Measurements from ENCODE around the gene APAF1.

The APAF1 gene

GRCh38 chr12:98736352-98737321 is 91.5 kb downstream of the APAF1 start:
- H3K27me3 Mint-ChIP-seq, result peaks cover 10% of the 10 kb centered on the region
- H3K4me1 Mint-ChIP-seq, result peaks cover 15% of the 10 kb centered on the region
- no peak overlapping the region for H3K4me3 Mint-ChIP-seq
- peak overlapping the region in 1 of 2 donors; percentile 25 for H3K27ac Mint-ChIP-seq
- DNase-seq, result no peak
- no peak for ATAC-seq
- H3K9me3 Mint-ChIP-seq, result peaks cover 0 to 5% of the 10 kb centered on the region in 2 donors

DNA sequence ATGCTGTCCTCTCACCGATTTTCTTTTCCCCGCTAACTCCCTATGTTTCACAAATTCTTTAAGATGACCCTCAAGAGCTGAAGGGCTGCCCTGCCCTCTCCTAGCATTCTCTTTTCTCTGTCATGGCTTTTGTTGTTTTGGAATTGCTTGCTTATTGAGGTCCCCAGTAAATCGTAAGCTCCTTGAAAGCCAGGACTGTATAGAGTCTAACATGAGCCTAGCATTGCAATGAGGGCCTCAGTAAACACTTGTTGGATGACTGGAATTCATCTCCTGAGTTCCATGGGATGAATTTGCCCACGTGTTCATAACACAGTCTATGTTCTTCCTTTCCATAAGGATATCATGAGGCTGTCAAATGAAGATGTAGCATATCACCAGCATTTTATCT is 92.2 kb downstream of the APAF1 start:
- peaks cover 0 to 5% of the 10 kb centered on the region in 2 donors for H3K9me3 Mint-ChIP-seq
- peaks cover 21% of the 10 kb centered on the region for H3K4me1 Mint-ChIP-seq
- no peak overlapping the region for H3K27ac Mint-ChIP-seq
- H3K4me3 Mint-ChIP-seq, result no peak overlapping the region
- ATAC-seq (no peak), DNase-seq (no peak)
- H3K27me3 Mint-ChIP-seq, result peaks cover 17% of the 10 kb centered on the region

GRCh38 chr12:98738002-98738401 is 92.9 kb downstream of the APAF1 start:
- H3K4me3 Mint-ChIP-seq, result no peak overlapping the region
- H3K4me1 Mint-ChIP-seq, result peaks cover 21% of the 10 kb centered on the region
- no peak overlapping the region for H3K27ac Mint-ChIP-seq
- DNase-seq (no peak), ATAC-seq (no peak)
- peaks cover 0 to 5% of the 10 kb centered on the region in 2 donors for H3K9me3 Mint-ChIP-seq
- peaks cover 24% of the 10 kb centered on the region for H3K27me3 Mint-ChIP-seq

GRCh38 chr12:98738539-98738938 is 93.4 kb downstream of the APAF1 start:
- Mint-ChIP-seq H3K27ac (no peak overlapping the region), H3K27me3 (peaks cover 29% of the 10 kb centered on the region), H3K9me3 (peaks cover 0 to 5% of the 10 kb centered on the region in 2 donors), H3K4me3 (no peak overlapping the region), H3K4me1 (peaks cover 21% of the 10 kb centered on the region)
- ATAC-seq, result peak; percentile 58
- no peak for DNase-seq

DNA sequence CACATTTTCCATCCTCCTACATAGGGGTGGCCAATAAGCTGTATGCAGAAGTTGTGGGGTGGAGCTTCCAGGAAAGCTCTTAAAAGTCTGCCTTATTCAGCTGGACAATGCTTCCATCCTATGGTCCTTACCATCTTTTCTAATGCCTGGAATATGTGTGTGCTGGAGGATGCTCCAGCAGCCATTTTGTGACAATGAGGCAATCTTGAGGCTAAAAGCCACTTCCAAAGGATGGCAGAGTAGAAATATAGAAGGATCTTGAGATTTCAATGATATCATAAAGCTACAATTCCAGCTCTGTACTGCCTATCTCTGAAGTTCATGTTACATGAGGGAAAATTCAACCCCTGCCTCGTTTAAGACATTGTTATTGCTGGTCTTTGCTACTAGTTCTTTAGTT is 95.7 kb downstream of the APAF1 start:
- Mint-ChIP-seq H3K27me3 (peaks cover 33% of the 10 kb centered on the region), H3K9me3 (peaks cover 0 to 5% of the 10 kb centered on the region in 2 donors), H3K4me1 (peaks cover 21% of the 10 kb centered on the region), H3K4me3 (peak overlapping the region in 1 of 2 donors; percentile 49), H3K27ac (no peak overlapping the region)
- no peak for DNase-seq
- no peak for ATAC-seq

DNA sequence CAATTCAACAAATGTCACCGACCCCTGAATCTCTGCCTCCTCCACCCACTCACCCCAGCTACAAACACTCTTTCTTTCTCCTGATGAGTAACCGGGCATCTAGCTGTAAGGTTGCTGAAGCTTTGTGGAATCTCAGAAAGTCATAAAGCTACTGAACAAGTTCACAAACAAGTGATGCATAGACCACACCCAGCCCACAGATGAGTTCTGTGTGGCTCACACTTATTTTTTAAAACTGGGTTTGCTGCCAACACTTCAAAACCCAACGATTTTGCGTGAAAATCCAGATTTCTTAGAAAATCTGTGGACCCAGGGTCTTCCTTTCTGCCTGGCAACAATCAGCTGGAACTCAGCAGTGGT is 96.1 kb downstream of the APAF1 start:
- H3K27ac Mint-ChIP-seq, result peak overlapping the region in 1 of 2 donors; percentile 62
- H3K9me3 Mint-ChIP-seq, result peaks cover 0 to 5% of the 10 kb centered on the region in 2 donors
- peaks cover 37% of the 10 kb centered on the region for H3K27me3 Mint-ChIP-seq
- ATAC-seq (peak; percentile 84), DNase-seq (peak; percentile 7 to 41)
- peaks cover 24% of the 10 kb centered on the region for H3K4me1 Mint-ChIP-seq
- peak overlapping the region; percentile 40 to 49 for H3K4me3 Mint-ChIP-seq

GRCh38 chr12:98741556-98742265 is 96.6 kb downstream of the APAF1 start:
- Mint-ChIP-seq H3K9me3 (peaks cover 0 to 5% of the 10 kb centered on the region in 2 donors), H3K27ac (peak overlapping the region in 1 of 2 donors; percentile 62), H3K4me1 (peaks cover 27% of the 10 kb centered on the region), H3K4me3 (peak overlapping the region; percentile 40 to 49), H3K27me3 (peaks cover 42% of the 10 kb centered on the region)
- ATAC-seq (peak; percentile 48), DNase-seq (peak in 1 of 2 donors; percentile 28)

GRCh38 chr12:98743362-98743953 is 98.4 kb downstream of the APAF1 start:
- Mint-ChIP-seq H3K4me1 (peaks cover 27% of the 10 kb centered on the region), H3K27ac (no peak overlapping the region), H3K27me3 (peaks cover 60% of the 10 kb centered on the region), H3K9me3 (peaks cover 0 to 5% of the 10 kb centered on the region in 2 donors), H3K4me3 (no peak overlapping the region)
- DNase-seq (peak; percentile 32 to 40), ATAC-seq (peak; percentile 44)

- Mint-ChIP-seq H3K4me1 (peaks cover 27% of the 10 kb centered on the region), H3K4me3 (no peak overlapping the region), H3K27me3 (peaks cover 66% of the 10 kb centered on the region), H3K27ac (no peak overlapping the region), H3K9me3 (peaks cover 0 to 5% of the 10 kb centered on the region in 2 donors)
- ATAC-seq, result no peak
- no peak for DNase-seq
These were observed 99.6 kb downstream of the APAF1 start for GRCh38 chr12:98744680-98745079.

- H3K27ac Mint-ChIP-seq, result peak overlapping the region in 1 of 2 donors; percentile 20
- peak; percentile 45 for ATAC-seq
These were observed 100.7 kb downstream of the APAF1 start for GRCh38 chr12:98745578-98746391.

GRCh38 chr12:98748463-98748862 is 103.4 kb downstream of the APAF1 start:
- no peaks in the 10 kb centered on the region for H3K9me3 Mint-ChIP-seq
- peaks cover 6% of the 10 kb centered on the region for H3K4me1 Mint-ChIP-seq
- H3K27ac Mint-ChIP-seq, result no peak overlapping the region
- ATAC-seq, result no peak
- DNase-seq, result no peak
- H3K27me3 Mint-ChIP-seq, result peaks cover 47% of the 10 kb centered on the region
- no peak overlapping the region for H3K4me3 Mint-ChIP-seq

More at GRCh38 chr12:98745578-98746391, 100.7 kb downstream of the APAF1 start:
- DNase-seq, result peak; percentile 13 to 24
- peaks cover 0 to 5% of the 10 kb centered on the region in 2 donors for H3K9me3 Mint-ChIP-seq
- peak overlapping the region; percentile 66 to 67 for H3K4me3 Mint-ChIP-seq
- H3K27me3 Mint-ChIP-seq, result peaks cover 73% of the 10 kb centered on the region
- H3K4me1 Mint-ChIP-seq, result peaks cover 21% of the 10 kb centered on the region

DNA sequence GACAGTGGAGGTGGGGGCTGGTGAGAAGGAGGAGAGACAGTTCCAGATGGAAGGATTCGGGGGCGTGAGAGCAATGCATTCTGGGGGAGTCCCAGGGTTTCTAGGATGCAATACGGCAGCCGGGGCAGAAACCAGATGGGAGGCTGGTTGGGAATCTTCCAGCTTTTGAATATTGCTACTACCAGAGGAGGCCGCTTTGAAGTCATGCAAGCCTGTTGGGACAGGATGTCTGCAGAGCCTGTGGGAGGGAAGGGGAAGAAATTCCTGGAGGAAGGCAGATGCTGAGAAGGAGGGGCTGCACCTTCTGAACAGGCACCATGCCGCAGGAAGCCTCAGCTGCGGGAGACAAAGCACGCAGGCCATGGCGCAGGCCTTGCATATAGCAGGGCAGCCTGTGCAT is 105.4 kb downstream of the APAF1 start:
- no peak for ATAC-seq
- peaks cover 45% of the 10 kb centered on the region for H3K27me3 Mint-ChIP-seq

GRCh38 chr12:98751580-98752115 is 106.6 kb downstream of the APAF1 start:
- Mint-ChIP-seq H3K27me3 (peaks cover 33% of the 10 kb centered on the region), H3K4me1 (no peaks in the 10 kb centered on the region), H3K9me3 (no peaks in the 10 kb centered on the region), H3K27ac (no peak overlapping the region), H3K4me3 (no peak overlapping the region)
- DNase-seq, result no peak
- ATAC-seq, result no peak

More for the DNA sequence above, 105.4 kb downstream of the APAF1 start:
- H3K4me3 Mint-ChIP-seq, result no peak overlapping the region
- DNase-seq, result no peak
- peaks cover 6% of the 10 kb centered on the region for H3K4me1 Mint-ChIP-seq
- H3K9me3 Mint-ChIP-seq, result no peaks in the 10 kb centered on the region
- no peak overlapping the region for H3K27ac Mint-ChIP-seq

DNA sequence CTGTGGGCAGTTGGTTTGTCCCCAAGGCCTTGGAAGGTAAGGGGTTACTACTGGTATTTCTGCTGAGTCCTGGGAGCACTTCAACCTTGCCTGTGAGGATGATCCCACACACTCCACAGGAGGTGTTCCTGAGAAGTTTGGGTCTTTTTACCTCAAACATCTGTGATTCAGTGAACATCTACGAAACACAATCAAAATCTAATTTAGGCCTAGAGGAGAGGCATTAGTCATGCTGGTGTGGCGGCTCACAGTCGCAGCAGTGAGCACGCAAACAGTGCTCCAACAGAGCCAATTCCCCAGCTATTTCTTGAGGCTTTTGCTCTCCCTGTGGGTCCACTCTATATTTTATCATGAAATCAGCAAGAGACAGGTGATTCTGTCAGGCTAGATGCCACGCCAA is 107.6 kb downstream of the APAF1 start:
- Mint-ChIP-seq H3K27me3 (peaks cover 22% of the 10 kb centered on the region), H3K27ac (no peak overlapping the region), H3K9me3 (no peaks in the 10 kb centered on the region), H3K4me1 (no peaks in the 10 kb centered on the region), H3K4me3 (no peak overlapping the region)
- DNase-seq (no peak), ATAC-seq (no peak)

Data from stimulated activated naive CD8-positive, alpha-beta T cell treated with anti-CD3 and anti-CD28 coated beads, Interleukin-15, amount 100 ng/mL, for 72 hours (primary cell).